ENCODE measurements around the gene LGR4.

LGR4 gene

GRCh38 chr11:27505781-27506180 is 33.2 kb upstream of the LGR4 start (continued):
- TF ChIP-seq KLF16 (tag by site-specific recombination; IDR thresholded peaks at IDR 0.05) (no peak), EGR2 (tag by site-specific recombination; IDR thresholded peaks at IDR 0.05; ENCODE audit: low read depth) (no peak), ZBTB48 (tag by site-specific recombination; IDR thresholded peaks at IDR 0.05) (no peak)

- peaks cover 0 to 31% of the 10 kb centered on the region in 2 experiments; a peak in 2 of 3 replicates for H3K36me3 ChIP-seq (ENCODE audit: control insufficient read depth in 2 of 2, insufficient read depth in 1 of 2, low read length in 2 of 2)
- ChIA-PET CTCF (no interaction called here), POLR2A (interaction anchor here (0.7 kb wide), 1 partner anchor 9 kb away, joined by 4 read pairs; no protein-coding TSS in a partner anchor)
- TF ChIP-seq CTCF (tag by site-specific recombination; IDR thresholded peaks at IDR 0.05), result no peak
- TF ChIP-seq ZNF843 (tag by site-specific recombination; IDR thresholded peaks at IDR 0.05), result no peak
- no peak for TF ChIP-seq MEIS1 (CRISPR knock-in tag; IDR thresholded peaks at IDR 0.05; ENCODE audit: borderline replicate concordance)
- TF ChIP-seq ZNF510 (tag by site-specific recombination; IDR thresholded peaks at IDR 0.05; ENCODE audit: insufficient replicate concordance), result no peak
- no peak for TF ChIP-seq KLF10 (tag by site-specific recombination; IDR thresholded peaks at IDR 0.05)
- TF ChIP-seq PRDM10 (tag by site-specific recombination; IDR thresholded peaks at IDR 0.05), result no peak
- TF ChIP-seq ZNF280D (tag by site-specific recombination; IDR thresholded peaks at IDR 0.05), result no peak
- H3K9me3 ChIP-seq (ENCODE audit: control insufficient read depth, insufficient read depth, low read depth, low read length), result no peaks in the 10 kb centered on the region
- H3K4me3 ChIP-seq (ENCODE audit: low read depth, low read length), result no peak overlapping the region
- H3K27ac ChIP-seq (ENCODE audit: extremely low read depth, low read depth, low read length), result no peak overlapping the region
- H3K4me1 ChIP-seq (ENCODE audit: control insufficient read depth, insufficient read depth, low read length), result no peaks in the 10 kb centered on the region
These were observed 31.6 kb upstream of the LGR4 start for GRCh38 chr11:27504205-27504604.

GRCh38 chr11:27501100-27501499 is 28.5 kb upstream of the LGR4 start:
- peaks cover 13 to 55% of the 10 kb centered on the region in 2 experiments for H3K36me3 ChIP-seq (ENCODE audit: control insufficient read depth in 2 of 2, insufficient read depth in 1 of 2, low read length in 2 of 2)
- H3K27ac ChIP-seq (ENCODE audit: extremely low read depth, low read depth, low read length), result no peak overlapping the region
- ChIA-PET POLR2A (no interaction called here), CTCF (interaction anchor here (0.6 to 6.1 kb wide), 5 partner anchors 15 to 1173 kb away, joined by 3 to 92 read pairs (median 4); no protein-coding TSS in a partner anchor)
- no peaks in the 10 kb centered on the region for H3K9me3 ChIP-seq (ENCODE audit: control insufficient read depth, insufficient read depth, low read depth, low read length)
- no peak overlapping the region for H3K4me3 ChIP-seq (ENCODE audit: low read depth, low read length)
- no peaks in the 10 kb centered on the region for H3K4me1 ChIP-seq (ENCODE audit: control insufficient read depth, insufficient read depth, low read length)
- TF ChIP-seq ZNF76 (tag by site-specific recombination; IDR thresholded peaks at IDR 0.05; ENCODE audit: borderline replicate concordance, low read depth), result no peak
- no peak for TF ChIP-seq KLF9 (tag by site-specific recombination; IDR thresholded peaks at IDR 0.05; ENCODE audit: low read depth)
- TF ChIP-seq ZNF157 (tag by site-specific recombination; IDR thresholded peaks at IDR 0.05), result no peak
- TF ChIP-seq KLF16 (tag by site-specific recombination; IDR thresholded peaks at IDR 0.05), result no peak
- TF ChIP-seq ZNF473 (tag by site-specific recombination; IDR thresholded peaks at IDR 0.05), result no peak
- no peak for TF ChIP-seq GLIS2 (tag by site-specific recombination; IDR thresholded peaks at IDR 0.05)
- TF ChIP-seq ZNF280C (tag by site-specific recombination; IDR thresholded peaks at IDR 0.05), result no peak
- TF ChIP-seq WT1 (tag by site-specific recombination; IDR thresholded peaks at IDR 0.05), result no peak
- no peak for TF ChIP-seq ZNF488 (tag by site-specific recombination; IDR thresholded peaks at IDR 0.05)
- no peak for TF ChIP-seq ZBTB49 (tag by site-specific recombination; IDR thresholded peaks at IDR 0.05; ENCODE audit: low read depth)
